Esophagus muscularis mucosa (tissue), 4 donors: ENCODE results near the gene NMUR2. TPM values are rescaled to one million over a fixed set of nuclear protein-coding genes. Genes with fewer than 3 reads are reported as not detected.

ENCODE experiments used
- DNase-seq: peaks from one replicate; pipeline ENCODE4 v3.0.0-alpha.2; 2017; ENCODE audit errors: extremely low spot score
- H3K27ac ChIP-seq, 4 donors: fragments of 200-600 bp; sonication (generic); replicated peaks in 1 of 4; 1 replicate in 3 of 4; 2 replicates in 1 of 4; pipeline ENCODE4 v1.5.1; 2016 to 2019; ENCODE audit warnings: mild to moderate bottlenecking in 1 of 4
- H3K27me3 ChIP-seq, 4 donors: fragments of 200-600 bp; sonication (generic); one replicate each; pipeline versions ENCODE4 v1.5.1 to v1.6.0; 2016 to 2019
- H3K36me3 ChIP-seq, 4 donors: fragments of 200-600 bp; sonication (generic); one replicate each; pipeline ENCODE4 v1.5.1; 2016 to 2019
- H3K4me1 ChIP-seq, 4 donors: fragments of 200-600 bp; sonication (generic); one replicate each; pipeline ENCODE4 v1.5.1; 2016 to 2019
- H3K4me3 ChIP-seq, 4 donors: fragments of 200-600 bp; sonication (generic); 1 replicate in 2 of 4; 2 replicates in 2 of 4; pipeline ENCODE4 v1.5.1; 2016 to 2019; ENCODE audit warnings: mild to moderate bottlenecking in 4 of 4, moderate library complexity in 1 of 4
- H3K9me3 ChIP-seq, 4 donors: fragments of 200-600 bp; sonication (generic); 1 replicate in 3 of 4; 2 replicates in 1 of 4; pipeline ENCODE4 v1.5.1; 2016 to 2019
- EP300 ChIP-seq: sonication (generic); formaldehyde crosslinking; IDR thresholded peaks from one replicate; pipeline ENCODE4 v1.6.1; 2017; ENCODE audit warnings: antibody characterized with exemption
- POLR2A ChIP-seq: fragments of 450-650 bp; IDR thresholded peaks from one replicate; pipeline ENCODE4 v1.6.1; 2017; ENCODE audit warnings: antibody characterized with exemption, moderate library complexity, mild to moderate bottlenecking, low read depth
- POLR2AphosphoS5 ChIP-seq, 2 donors: sonication (generic); formaldehyde crosslinking; IDR thresholded peaks; one replicate each; pipeline ENCODE4 v1.6.1; 2017; ENCODE audit warnings: antibody characterized with exemption in 2 of 2
- WGBS: methylation state at CpG from one replicate; pipeline ENCODE4 v1.1.5; 2018; 5-methylcytosine and 5-hydroxymethylcytosine counted together
- intact Hi-C: fragments of 100-400 bp; cut with DNase I; formaldehyde crosslinking; loops from one replicate; pipeline ENCODE4 v1.15.1; 2023
- total RNA-seq, 4 donors: library from RNA; depleted of rRNA; stranded (reverse); fragments of >200 nt; gene quantifications; one replicate each; pipeline versions ENCODE4 v1.1.0 to v1.2.1, GENCODE V29; 2016
- TF ChIP-seq, protein P1 (sequence below), 3 experiments: fragments of 200-600 bp in 2 of 3; fragments of 450-650 bp in 1 of 3; sonication (generic) in 2 of 3; IDR thresholded peaks; one replicate each; pipeline ENCODE4 v1.5.1; 2017 to 2019; ENCODE audit warnings: antibody characterized with exemption in 3 of 3, mild to moderate bottlenecking in 2 of 3, moderate library complexity in 1 of 3

Gene NMUR2
- total RNA-seq, 4 donors from 2014 or later, result not detected

DNA sequence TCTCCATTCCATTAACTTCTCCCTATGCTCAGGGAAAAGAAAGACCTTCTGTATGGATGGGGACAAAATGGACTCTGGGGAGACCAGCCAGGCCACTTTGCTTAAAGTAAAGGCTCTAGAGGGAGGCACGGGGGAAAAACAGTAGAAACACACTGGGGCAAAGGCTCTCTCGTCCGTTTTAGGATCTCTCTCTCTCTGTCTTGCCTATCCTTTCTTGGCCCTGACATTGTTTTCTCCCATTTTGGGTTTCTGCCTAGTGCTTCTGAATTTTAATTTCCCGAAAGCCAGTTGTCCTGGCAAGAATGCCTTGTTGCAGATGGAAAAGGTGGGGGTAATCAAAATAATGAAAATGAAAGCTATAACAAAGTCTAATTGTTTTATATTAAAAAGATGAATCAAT is 28.2 kb downstream of the NMUR2 start:
- Histone ChIP-seq H3K27ac (no peak overlapping the region), H3K9me3 (no peaks in the 10 kb centered on the region), H3K36me3 (no peaks in the 10 kb centered on the region), H3K27me3 (no peaks in the 10 kb centered on the region), H3K4me1 (no peaks in the 10 kb centered on the region), H3K4me3 (no peak overlapping the region)
- WGBS, result 57% methylated on average over 4 of the region's 4 CpGs
- no peak for TF ChIP-seq POLR2A
- no peak for TF ChIP-seq POLR2AphosphoS5 (IDR thresholded peaks at IDR 0.05)
- TF ChIP-seq, protein P1, sequence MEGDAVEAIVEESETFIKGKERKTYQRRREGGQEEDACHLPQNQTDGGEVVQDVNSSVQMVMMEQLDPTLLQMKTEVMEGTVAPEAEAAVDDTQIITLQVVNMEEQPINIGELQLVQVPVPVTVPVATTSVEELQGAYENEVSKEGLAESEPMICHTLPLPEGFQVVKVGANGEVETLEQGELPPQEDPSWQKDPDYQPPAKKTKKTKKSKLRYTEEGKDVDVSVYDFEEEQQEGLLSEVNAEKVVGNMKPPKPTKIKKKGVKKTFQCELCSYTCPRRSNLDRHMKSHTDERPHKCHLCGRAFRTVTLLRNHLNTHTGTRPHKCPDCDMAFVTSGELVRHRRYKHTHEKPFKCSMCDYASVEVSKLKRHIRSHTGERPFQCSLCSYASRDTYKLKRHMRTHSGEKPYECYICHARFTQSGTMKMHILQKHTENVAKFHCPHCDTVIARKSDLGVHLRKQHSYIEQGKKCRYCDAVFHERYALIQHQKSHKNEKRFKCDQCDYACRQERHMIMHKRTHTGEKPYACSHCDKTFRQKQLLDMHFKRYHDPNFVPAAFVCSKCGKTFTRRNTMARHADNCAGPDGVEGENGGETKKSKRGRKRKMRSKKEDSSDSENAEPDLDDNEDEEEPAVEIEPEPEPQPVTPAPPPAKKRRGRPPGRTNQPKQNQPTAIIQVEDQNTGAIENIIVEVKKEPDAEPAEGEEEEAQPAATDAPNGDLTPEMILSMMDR (IDR thresholded peaks at IDR 0.05), result no peak
- no peak for TF ChIP-seq EP300
- no peak for DNase-seq
- intact Hi-C loops, result no loop called here

DNA sequence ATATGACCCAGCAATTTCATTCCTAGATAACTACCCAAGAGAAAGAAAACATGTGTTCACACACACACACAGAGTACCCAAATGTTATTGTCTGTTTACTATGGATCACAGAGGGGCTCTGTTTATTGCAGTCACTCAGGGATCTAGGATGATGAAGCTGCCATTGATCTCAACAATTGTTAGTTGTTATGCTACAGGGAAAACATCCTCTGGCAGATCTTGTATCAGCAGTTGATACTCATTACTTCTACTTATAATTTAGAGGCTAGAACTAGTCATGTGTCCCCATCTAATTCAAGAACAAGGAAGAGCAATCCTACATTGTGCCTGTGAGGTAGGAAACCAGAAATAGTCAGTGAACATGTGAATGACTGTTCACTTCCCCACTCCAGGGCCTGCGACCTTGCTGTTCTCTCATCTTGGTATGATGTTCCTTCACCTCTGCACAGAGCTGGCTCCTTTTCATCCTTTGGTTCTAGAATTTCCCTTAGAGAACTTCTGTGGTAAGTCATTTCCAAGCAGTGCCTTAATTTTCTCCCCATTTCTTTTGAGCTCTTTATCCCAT is 30.3 kb downstream of the NMUR2 start:
- Histone ChIP-seq H3K27me3 (no peaks in the 10 kb centered on the region), H3K36me3 (no peaks in the 10 kb centered on the region), H3K27ac (no peak overlapping the region), H3K9me3 (no peaks in the 10 kb centered on the region), H3K4me3 (no peak overlapping the region), H3K4me1 (no peaks in the 10 kb centered on the region)
- intact Hi-C loops, result no loop called here
- WGBS, result 94% methylated on average over 1 of the region's 1 CpG
- TF ChIP-seq, protein P1 (IDR thresholded peaks at IDR 0.05), result no peak
- TF ChIP-seq EP300 (no peak), POLR2A (no peak), POLR2AphosphoS5 (IDR thresholded peaks at IDR 0.05) (no peak)
- DNase-seq, result no peak

DNA sequence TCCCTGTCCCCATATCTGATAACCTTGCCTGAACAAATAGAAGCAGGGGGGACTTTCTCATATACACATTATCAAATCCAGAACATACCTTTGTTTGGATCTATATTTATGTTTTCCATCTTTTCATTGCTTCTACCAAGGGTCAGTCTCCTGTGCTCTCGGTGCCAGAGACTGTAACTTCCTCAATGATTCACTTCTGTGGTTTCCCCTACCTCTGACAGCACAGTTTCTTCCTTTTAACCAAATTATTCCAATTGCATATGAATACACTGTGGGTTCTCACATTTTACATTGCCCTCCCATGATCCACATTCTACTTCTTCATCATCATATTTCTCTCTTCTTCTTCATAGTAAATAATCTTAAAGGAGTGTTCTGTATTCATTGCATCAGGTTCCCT is 32.2 kb downstream of the NMUR2 start:
- Histone ChIP-seq H3K27ac (no peak overlapping the region), H3K9me3 (no peaks in the 10 kb centered on the region), H3K4me1 (no peaks in the 10 kb centered on the region), H3K36me3 (no peaks in the 10 kb centered on the region), H3K27me3 (no peaks in the 10 kb centered on the region), H3K4me3 (no peak overlapping the region)
- intact Hi-C loops, result no loop called here
- WGBS, result 79% methylated on average over 1 of the region's 1 CpG
- TF ChIP-seq EP300, result no peak
- TF ChIP-seq POLR2AphosphoS5 (IDR thresholded peaks at IDR 0.05), result no peak
- no peak for TF ChIP-seq POLR2A
- TF ChIP-seq, protein P1 (IDR thresholded peaks at IDR 0.05), result no peak
- DNase-seq, result no peak

DNA sequence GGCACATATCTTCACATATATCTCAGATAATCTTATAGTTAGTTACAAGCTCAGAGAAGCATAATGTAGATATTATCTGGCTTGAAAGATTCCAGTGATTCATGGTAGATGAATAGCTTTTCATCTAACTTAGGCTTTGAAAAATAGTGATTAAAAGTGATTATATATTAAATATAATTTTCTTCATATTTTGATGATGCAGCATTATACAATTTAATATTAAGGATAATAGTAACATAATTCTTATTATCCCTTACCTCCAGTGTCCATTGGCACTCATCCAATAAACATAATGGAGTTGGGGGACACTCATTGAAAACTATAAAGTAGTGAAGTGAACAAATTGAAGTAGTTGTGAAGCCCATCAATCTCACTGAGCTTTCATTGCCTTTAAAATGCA is 35.8 kb downstream of the NMUR2 start:
- Histone ChIP-seq H3K4me3 (no peak overlapping the region), H3K27ac (no peak overlapping the region), H3K36me3 (no peaks in the 10 kb centered on the region), H3K27me3 (no peaks in the 10 kb centered on the region), H3K4me1 (no peaks in the 10 kb centered on the region), H3K9me3 (no peaks in the 10 kb centered on the region)
- no peak for DNase-seq
- intact Hi-C loops, result no loop called here
- TF ChIP-seq POLR2A, result no peak
- TF ChIP-seq, protein P1 (IDR thresholded peaks at IDR 0.05), result no peak
- no peak for TF ChIP-seq EP300
- TF ChIP-seq POLR2AphosphoS5 (IDR thresholded peaks at IDR 0.05), result no peak

DNA sequence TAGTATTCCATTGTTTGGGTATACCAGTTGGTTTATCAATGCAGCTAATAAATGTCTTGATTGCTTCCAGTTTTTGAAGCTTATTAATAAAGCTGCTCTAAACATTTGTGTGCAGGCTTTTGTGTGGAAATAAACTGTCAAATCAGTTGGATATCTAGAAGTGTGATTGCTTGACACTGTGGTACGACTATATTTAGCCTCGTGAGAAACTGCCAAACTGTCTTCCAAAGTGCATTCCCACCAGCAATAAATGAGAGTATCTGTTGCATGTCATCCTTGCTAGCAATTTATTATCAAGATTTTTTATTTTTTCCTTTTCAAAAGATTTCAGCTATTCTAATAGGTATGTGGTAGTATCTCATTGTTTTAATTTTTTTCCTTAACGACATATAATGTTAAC is 37.5 kb downstream of the NMUR2 start:
- H3K27ac ChIP-seq, result no peak overlapping the region
- TF ChIP-seq POLR2A (no peak), EP300 (no peak), POLR2AphosphoS5 (IDR thresholded peaks at IDR 0.05) (no peak)
- TF ChIP-seq, protein P1 (IDR thresholded peaks at IDR 0.05), result no peak
- no peaks in the 10 kb centered on the region for H3K27me3 ChIP-seq
- H3K36me3 ChIP-seq, result no peaks in the 10 kb centered on the region
- H3K4me1 ChIP-seq, result no peaks in the 10 kb centered on the region
- 51% methylated on average over 3 of the region's 3 CpGs for WGBS
- H3K9me3 ChIP-seq, result no peaks in the 10 kb centered on the region
- intact Hi-C loops, result no loop called here
- no peak for DNase-seq
- H3K4me3 ChIP-seq, result no peak overlapping the region
